Activated T-helper 9 cell treated with anti-CD3 and anti-CD28 coated beads, Interleukin-2, amount 50 U/mL, for 16 hours (primary cell): ENCODE measurements around the gene RNASET2.
"Not testable (repeated sequence)": the region's sequence is repeated elsewhere in the genome, so short reads cannot be mapped to it uniquely, and the experiment has no call there.

ENCODE experiments used
- DNase-seq: peaks from one replicate; pipeline ENCODE4 v3.0.0-alpha.2; 2020; ENCODE audit warnings: low read depth

The RNASET2 gene

DNA sequence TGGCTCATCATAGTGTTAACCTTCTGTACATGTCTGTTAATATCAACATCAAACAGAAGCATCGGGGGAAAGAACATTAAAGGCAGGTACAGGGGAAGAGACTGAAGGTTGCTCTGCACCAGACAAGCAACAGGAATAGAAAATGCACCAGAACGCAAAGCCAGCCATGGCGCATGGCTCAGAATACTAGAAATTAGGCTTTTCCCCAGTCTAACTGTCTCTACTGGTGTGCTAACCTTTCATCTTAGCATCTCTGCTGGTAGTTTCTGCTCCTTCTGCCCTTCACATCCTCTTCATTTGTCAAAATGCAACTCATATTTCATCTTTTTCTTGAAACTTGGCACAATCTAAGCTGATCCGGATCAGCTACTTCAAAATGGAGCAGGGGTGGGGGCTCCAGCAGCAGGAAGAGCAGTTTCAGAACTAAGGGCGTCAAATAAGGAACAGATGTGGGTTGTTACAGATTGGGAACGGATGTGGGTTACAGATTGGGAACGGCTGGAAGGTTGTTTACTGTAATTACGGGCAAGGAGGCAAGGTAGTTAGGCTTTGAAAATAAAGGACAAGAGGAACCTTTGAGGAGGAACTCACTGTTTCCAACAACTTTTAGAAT is 13.1 kb upstream of the RNASET2 start:
- no peak for DNase-seq

DNA sequence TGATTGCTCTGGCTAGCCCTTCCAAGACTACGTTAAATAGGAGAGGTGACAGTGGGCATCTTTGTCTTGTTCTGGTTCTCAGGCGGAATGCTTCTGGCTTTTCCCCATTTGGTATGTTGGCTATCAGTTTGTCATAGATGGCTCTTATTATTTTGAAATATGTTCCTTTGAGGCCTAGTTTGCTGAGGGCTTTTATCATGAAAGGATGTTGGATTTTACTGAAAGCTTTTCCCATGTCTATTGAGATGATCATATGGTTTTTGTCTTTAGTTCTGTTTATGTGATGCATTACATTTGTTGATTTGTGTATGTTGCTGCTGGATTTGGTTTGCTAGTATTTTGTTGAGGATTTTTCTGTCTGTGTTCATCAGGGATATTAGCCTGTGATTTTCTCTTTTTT is 9.9 kb upstream of the RNASET2 start:
- DNase-seq, result no peak

DNA sequence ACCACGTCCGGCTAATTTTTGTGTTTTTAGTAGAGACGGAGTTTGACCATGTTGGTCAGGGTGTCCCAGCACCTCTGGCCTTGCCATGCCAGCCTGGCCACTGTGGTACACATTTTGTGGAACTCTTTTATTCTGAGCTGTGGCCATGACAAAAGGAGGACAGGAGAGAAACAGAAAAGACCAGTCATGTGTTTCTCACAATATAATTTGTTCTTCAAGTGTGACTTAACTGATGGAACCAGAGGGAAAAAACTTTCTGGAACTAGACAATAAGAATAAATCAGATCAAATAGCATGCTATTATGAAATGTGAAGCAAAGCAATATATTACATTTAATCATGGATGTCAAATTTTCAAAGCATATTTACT is 4.2 kb upstream of the RNASET2 start:
- no peak for DNase-seq

DNA sequence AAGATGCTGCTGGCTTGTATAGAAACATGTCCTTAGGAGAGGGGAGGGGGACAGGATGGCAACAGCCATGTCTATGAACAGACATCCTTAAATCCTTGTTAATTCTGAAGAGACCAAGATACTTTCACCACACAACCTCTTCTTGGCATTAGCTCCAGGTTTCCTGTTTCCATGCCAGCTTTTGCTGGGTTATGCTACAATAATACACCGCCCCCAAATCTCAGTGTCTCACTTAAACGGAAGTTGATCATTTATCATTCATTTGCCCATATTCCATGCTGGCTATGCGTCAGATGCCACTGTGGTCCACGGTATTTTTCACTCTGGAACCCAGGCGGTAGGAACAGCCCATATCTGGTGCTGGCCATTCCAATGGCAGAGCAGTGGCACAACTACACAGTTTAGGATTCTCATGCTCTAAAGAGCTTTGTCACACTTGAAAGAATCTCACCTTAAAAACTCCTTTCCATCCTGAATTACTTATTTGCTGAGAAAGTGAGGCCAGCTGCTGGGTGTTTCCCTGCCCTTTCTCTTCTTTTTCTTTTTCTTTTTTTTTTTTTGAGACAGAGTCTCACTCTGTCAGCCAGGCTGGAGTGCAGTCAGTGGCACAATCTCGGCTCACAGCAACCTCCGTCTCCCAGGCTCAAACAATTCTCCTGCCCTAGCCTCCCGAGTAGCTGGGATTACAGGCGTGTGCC is 3.7 kb upstream of the RNASET2 start:
- DNase-seq, result no peak

DNA sequence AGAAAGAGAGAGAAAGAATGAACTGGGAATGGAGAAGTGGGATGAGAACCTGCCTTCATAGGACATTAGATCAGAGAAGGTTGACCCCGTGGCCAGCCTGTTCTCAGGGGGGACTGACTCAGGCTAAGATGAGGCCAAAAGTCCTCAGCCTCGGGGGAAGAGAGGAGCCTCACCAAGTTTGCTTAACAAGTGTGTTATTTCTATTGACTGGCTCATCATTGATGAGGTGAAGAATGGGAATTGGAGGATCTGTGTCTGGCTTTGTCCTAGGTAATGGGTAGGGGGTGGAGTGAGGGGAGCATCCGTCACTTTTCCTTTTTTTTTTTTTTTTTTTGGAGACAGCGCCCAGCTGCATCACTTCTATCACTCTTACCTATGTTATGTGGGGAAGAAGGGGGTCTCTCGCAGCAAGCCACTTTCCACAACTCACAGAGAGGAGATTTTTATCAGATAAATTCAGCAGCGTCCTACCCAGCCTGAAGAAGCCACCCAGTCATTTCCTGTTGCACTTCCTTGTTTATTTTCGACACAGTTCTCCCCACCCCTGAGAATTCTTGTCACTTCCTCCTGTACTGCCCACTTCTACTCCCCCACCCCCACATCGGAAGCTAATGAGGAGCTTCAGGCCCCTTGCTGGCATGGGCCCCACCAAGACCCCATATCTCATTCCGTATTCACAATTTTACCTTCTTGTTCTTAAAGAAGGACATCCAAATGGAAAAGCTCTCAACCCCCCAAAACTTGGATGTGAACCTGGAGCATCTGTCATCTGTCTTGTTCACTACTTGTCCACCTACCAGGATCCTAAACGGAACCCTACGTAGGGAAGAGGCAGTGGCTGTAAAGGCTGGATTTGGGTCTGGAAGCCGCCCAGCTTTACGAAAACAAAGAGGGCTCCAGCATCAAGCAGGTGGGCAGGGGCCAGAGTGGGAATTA is 2.8 kb upstream of the RNASET2 start:
- DNase-seq, result no peak

DNA sequence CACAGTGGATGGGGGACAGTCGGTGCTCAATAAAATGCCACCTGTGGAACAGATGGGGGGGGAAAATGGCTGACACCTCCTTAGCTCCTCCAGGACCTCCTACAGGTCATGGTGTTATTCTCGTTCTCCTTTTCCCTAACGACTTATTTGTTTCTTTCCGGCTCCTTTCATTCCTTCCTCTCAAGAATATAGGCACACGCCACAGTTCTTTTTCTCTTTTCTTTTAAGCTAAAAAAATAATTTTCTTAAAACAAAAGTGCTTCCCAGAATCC is 1.4 kb upstream of the RNASET2 start:
- no peak for DNase-seq

DNA sequence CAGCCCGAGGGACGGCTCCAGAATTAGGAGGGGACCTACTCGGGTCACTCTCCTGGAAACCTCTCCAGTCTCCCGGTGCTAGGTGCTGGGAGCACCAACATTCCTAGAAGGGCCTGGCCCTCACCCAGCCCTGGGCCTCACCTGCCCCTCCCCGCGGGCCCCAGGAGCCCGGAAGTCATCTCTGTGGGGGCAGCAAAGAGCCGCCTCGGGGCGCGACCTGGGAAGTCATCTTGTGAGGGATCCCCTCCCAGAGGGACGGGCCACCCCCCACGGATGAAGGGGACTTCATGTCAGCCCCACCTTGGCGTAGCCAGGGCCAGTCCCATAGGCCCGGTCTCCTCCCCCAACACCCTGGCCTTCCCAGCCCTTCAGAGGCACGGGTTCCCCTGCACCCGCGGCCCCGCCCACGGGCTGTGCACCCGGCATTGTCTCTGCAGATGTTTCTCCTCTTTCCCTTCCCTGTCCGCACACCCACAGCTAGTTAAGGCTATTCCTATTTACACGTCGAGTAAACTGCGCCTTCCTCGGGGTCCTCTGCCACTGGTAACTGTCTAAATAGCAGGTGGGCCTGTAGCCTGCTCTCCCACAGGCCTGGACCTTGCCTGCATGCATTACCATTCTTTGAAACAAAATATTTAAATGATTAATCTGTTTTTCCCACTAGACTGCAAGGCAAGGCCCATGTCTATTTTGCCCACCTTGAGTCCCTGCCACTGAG is 896 bp upstream of the RNASET2 start:
- peak; percentile 34 for DNase-seq

DNA sequence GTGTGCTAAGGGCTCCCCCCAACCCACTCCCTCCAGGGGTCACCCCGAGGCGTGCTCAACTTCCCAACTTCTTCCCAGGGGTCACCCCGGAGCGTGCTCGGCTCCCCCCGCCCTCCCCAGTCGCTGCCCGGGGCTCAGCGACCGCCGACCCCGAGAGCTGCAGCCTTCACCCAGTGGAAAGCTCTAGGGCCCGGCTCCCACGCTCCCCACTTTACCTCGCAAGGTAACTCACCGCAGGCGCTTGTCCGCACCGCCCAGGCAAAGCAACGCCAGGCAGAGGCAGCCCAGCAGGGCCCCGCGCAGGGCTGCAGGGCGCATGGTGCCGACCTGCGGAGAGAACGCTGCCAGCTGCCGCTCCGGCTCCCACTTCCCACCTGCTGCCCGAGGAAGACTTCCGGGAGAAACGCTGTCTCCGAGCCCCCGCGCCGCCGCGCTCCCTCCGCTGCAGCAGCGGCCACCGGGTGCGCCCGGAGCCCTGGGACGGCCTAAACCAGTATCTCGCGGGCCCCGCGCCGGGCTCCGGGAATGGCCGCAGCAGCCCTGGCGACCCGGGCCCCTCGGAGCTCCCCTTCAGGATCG is 396 bp downstream of the RNASET2 start:
- no peak for DNase-seq

DNA sequence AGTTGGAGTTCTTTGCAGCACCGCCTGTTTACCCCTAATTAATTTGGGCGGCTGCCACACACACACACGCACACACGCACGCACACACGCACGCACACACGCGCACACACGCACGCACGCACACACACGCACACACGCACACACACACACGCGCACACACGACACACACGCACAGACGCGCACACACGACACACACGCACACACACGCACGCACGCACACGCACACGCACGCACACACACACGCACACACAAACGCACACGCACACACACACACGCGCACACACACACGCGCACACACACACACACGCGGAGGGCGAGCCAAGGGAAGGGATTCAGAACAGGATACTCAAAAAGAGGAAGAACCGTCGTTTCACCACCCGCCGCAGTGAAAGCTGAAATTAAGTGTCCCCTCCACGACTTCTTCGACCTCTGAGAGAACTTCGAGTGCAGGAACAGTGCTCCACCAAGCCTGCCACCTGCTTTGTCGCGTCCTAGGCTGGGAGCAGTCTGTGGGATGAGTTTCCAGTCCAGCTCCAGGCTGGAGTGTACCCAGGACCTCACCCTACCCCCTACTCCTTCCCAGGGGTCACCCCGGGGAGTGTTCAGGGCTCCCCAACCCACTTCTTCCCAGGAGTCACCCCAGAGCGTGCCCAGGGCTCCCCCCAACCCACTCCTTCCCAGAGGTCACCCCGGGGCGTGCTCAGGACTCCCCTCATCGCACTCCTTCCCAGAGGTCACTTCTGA is 1.1 kb downstream of the RNASET2 start:
- no peak for DNase-seq

DNA sequence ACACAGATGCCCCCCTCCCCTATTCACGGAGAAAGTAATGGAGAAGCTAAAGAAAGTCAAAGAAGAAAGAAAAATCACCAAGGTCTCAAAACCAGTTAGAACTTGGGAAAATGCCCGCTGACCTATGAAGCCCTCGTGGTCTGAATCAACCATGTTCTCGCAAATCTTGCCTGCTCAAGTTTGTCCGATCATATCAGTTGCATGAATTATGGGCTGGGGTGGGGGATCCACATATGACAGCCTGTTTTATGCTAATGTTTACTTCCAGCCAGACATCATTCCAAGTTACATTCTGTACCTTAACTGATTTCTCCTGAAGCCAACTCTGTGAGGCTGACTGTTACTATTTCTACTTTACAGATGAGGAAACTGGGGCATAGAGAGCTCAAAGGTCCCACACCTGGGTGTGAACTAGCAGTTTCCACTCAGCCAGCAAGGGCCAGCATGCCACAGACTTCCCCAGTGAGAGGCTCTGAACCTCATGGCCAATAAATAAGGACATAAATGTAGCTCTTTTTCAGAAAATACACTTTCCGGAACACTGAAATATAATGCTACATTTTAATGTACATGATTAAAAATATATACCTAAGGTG is 2.1 kb downstream of the RNASET2 start:
- DNase-seq, result no peak

DNA sequence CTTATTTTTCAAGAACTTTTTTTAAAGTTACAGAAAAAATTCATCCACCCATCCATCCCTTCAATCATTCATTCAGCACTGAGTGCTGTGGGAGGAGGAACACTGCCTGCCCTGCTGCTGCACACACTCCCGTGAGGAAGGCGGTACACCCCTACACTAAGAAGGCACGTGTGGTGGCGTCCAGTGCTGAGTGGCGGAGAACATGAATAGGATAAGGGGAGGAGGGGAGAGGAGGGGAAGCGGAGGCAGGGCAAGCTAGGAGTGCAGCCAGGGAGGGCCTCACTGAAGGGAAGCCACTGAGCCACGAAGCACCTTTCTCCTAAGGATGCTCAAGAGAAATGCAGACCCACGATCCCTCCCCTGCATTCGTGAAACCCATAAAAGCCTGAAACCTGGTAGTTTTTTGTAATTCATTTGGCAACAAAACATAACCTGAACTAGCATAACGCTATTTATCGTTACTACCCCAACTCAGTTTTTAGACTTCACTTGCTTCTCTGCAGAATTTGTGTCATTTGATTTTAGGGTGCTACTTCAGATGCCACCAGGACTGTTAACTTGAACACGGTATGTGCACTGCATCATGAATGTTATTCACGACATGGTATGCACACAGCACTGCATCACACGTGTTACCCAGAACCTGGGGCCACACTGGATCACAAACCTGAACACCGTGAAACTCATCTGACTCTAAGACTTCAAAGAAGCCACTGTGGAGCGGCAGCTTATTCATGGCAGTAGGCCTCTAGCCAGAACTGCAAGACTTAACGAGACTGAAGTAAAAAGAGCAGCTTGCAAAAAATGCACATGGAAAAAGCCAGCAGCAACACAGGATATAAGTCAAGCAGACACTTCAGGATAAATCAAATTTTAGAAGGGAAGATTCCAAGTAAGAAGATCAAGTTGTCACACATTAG is 3.5 kb downstream of the RNASET2 start:
- no peak for DNase-seq

DNA sequence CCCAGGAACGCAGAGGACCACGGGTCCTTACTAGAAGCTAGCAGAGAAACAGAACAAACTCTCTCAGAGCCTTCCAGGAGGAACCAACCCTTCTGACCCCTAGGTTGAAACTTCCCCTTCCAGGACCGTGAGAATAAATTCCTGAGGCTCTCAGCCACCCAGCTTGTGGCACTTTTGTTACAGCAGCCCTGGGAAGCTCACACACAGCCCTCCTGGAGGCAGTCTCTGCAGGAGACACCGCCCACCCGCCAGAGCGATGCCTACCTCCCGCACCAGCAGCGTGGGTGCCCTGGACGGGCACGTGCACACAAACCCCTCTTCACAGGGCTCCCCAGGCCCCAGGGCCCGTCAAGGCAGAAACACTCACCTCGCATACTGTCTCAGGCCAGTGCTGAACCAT is 4.2 kb downstream of the RNASET2 start:
- no peak for DNase-seq

DNA sequence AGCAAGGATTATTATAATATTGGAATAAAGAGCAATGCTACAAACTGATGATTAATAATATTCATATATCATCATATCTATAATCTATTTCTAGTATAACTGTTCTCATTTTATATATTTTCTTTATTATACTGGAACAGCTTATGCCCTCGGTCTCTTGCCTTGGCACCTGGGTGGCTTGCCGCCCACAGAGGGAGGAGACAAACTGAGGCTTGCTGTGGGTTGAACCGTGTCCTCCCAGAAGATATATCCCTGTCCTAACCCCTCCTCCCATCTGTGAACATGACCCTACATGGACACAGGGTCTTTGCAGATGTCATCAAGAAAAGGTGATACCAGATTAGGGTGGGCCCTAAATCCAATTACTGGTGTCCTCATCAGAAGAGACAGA is 4.7 kb downstream of the RNASET2 start:
- DNase-seq, result no peak

DNA sequence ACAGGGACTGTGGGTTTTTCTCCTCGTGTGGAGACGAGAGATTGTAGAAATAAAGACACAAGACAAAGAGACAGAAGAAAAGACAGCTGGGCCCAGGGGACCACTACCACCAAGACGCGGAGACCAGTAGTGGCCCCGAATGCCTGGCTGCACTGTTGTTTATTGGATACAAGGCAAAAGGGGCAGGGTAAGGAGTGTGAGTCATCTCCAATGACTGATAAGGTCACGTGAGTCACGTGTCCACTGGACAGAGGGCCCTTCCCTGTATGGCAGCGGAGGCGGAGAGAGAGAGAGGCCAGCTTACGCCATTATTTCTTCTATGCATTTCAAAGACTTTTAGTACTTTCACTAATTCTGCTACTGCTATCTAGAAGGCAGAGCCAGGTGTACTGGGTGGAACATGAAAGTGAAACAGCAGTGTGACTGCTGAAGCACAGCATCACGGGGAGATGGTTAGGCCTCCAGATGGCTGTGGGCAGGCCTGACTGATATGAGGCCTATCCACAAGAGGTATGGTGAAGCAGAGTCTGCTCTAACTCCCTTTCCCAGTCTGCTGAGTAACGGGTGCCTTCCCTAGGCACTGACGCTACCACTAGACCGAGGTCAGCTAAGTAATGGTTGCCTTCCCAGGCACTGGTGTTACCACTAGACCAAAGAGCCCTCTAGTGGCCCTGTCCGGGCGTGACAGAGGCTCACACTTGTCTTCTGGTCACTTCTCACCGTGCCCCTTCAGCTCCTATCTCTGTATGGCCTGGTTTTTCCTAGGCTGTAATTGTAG is 5.3 kb downstream of the RNASET2 start:
- peak; percentile 65 for DNase-seq

DNA sequence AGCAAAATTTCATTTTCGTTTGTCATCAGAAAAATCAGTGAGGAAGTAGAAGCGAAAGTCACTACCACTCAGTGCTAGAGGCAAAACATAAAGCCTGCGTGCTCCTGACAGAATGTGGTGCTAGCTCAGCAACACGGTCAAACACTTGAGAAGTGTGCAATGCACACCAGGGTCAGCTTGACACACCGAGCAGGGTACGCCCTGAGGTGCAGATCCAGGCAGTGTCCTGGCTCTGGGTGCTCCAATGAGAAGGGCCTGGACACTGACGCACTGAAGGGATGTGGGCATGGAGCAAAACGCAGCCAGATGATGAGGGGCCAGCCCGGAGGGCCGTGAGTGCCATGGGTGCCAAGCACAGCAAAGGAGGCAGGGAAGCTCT is 5.9 kb downstream of the RNASET2 start:
- no peak for DNase-seq

DNA sequence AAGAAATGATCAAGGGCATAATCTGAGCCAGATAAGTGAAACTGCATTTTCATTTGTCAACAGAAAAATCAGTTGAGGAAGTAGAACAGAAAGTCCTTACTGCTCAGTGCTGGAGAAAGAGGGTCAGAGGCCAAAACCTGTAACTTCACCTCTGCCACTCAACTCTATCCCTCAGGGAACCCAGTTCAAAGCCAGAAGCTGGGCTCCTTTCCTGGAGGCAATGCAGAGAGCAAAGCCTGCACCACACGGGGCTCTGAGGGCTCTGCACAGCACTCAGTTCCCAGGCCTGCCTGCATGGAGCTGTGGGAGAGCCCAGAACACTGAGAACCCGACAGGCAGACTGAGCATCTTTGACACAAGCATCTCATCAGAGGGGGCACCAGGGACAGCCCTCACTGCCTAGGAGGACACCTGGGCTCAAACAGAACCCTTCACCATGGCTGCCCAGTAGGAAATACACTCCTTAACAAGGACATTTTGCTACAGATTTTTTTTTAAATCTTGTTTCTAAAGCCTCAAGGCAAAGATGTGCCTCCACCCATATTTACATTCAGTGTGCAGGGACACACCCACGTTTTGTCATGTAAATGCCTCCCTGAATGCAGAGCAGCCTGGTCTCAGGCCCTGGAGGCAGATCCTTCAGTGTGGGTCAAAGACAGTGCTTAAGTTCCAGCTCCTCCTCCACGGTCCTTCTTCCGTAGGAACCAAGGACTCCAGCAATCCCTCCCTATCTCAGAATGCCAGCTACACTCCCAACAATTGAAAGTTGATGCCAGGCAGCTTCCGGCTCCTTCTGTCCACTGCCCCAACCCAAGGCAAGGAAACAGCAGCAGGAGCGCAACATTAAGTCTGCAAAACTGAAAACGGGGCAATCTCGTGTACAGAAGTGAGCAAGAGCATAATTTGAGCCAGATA is 6.6 kb downstream of the RNASET2 start:
- DNase-seq, result no peak

DNA sequence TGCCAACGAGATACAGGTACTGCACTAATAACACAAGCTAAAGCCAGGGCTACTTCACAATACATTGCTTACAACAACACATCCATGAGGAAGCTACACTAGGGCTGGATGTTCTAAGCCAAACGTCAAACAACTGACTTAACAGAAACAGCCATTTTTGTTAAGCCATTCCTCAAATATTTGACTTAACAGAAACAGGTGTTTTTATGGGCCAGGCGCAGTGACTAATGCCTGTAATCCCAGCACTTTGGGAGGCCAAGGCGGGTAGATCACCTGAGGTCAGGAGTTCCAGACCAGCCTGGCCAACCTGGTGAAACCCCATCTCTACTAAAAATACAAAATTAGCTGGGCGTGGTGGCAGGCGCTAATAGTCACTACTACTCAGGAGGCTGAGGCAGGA is 7.6 kb downstream of the RNASET2 start:
- not testable (repeated sequence) for DNase-seq

DNA sequence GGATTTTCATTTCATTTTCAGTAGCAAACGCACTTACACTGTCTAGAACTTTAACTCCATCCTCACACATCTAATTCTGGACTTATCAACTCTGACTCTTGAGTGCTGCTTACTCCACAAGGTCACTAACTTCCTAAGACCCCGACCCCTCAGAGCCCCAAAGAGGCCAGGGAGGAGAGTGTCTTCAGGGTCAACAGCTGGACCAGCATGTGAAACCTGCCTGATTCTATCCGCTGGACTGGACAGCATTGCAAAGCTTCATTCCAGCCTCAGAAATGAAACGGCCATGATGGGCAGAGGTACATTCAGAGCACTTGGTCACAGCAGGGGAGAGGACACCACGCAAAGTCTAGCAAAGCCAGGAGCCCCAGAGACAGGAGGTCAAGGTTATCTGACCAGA is 9.1 kb downstream of the RNASET2 start:
- DNase-seq, result no peak
